ENCODE results near the gene CD58. TPM values are rescaled to one million over a fixed set of nuclear protein-coding genes. Genes with fewer than 3 reads are reported as not detected.
"Not testable (repeated sequence)": the region's sequence is repeated elsewhere in the genome, so short reads cannot be mapped to it uniquely, and the experiment has no call there.

The CD58 gene
- total RNA-seq, 1 donor from 2014 or later: 18.0 TPM

DNA sequence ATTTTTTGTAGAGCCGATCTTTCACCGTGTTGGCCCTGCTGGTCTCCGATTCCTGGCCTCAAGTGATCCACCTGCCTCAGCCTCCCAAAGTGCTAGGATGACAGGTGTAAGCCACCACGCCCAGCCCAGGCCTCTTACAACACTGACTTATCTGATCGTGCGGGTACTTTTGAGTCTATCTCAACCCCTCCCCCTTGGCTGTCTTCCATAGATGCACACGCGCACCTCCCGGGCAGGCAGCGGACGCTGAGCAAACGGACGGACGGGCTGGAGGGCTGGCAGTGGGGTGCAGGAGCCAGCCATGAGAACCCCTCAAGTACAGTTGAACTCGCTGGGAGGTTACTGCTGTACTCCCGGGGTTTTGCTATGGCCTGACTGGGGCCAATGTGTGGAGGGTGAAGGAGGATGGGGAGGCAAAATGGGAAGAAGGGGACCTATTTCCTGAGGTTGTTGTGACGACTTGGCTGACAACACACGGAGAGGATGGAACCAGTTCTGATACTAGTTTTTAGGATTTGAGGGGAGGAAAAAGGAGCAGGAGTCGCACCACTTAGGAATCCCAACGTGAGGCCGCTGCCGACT is 959 bp downstream of the CD58 start:
- no peak for DNase-seq

GRCh38 chr1:116569381-116569670 is 1.5 kb downstream of the CD58 start:
- DNase-seq: no peak

GRCh38 chr1:116568662-116569380 is 2.0 kb downstream of the CD58 start:
- no peak for DNase-seq

DNA sequence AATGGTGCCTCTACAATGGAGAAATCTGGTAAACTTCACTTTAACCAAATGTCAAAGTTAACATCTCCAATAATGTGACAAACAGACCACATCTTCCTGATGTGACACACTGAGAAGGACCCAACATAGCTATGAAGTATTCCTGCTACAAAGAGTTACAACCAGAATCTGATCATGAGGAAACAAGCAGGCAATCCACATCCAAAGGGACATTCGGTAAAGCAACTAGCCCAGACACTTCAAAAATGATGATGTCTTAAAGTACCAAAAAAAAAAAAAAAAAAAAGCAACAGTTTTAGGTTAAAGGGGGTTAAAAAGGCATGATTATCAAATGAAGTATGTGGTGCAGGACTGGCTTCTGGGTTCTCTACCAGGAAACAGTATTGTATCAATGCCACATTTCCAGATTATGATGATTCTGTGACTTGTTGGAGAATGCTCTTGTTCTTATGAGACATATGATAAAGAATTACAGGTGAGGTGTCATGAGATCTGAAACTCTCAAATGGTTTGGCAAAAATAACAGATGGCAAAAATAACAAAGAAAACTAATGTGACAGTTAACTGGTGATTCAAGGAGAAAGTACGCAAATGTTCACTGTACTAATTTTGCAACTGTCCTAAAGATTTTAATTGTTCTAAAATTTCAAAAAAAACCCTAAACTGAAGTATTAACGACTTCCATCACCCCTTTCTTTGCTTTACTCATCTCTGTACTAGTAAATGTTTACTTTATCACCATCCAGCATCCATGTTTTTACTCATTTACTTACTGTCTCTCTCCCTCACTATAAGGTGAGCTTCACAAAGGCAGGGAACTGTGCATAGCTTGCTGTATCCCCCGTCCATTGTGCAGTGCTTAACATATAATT is 2.8 kb downstream of the CD58 start:
- no peak for DNase-seq

GRCh38 chr1:116565222-116565621 is 5.6 kb downstream of the CD58 start:
- DNase-seq: no peak

- no peak for DNase-seq
These were observed 6.4 kb downstream of the CD58 start for GRCh38 chr1:116564426-116564825.

- DNase-seq: not testable (repeated sequence)
These were observed 8.4 kb downstream of the CD58 start for GRCh38 chr1:116562465-116562864.

- no peak for DNase-seq
These were observed 9.3 kb downstream of the CD58 start for GRCh38 chr1:116561563-116561962.

DNA sequence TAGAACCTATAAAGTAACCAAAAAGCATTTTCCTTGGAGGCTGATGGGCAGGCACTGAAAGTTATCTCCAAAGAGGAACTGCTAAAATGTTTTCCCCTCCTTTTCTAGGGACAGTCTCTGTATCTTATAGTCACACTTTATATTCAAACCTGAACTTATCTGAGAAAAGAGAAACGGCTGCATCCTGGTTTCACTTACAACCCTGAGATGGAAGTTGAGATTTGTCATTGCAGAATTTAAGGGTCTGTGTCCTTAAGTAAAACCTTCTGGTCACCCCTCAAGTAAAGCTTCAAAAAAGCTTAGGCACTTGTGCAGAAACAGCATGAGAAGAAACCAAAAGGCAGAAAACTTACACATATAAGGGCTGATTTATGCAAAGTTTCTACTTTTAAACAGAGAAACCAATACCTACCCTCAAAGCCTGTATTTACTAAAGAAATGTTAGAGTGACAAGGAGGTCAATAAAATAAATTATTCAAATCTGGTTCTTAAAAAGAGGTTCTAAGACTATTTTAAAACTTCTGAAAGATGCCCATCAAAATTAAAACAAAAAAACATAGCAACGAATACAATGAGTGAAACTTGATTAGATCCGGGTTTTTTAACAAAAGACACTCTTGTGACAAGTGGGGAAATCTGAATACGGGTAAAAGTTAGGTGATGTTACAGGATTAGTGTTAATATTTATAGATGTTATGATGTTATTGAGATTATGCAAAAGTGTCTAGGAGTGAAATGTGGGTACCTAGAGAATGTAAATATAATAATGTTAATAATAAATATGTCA is 9.9 kb downstream of the CD58 start:
- no peak for DNase-seq

DNA sequence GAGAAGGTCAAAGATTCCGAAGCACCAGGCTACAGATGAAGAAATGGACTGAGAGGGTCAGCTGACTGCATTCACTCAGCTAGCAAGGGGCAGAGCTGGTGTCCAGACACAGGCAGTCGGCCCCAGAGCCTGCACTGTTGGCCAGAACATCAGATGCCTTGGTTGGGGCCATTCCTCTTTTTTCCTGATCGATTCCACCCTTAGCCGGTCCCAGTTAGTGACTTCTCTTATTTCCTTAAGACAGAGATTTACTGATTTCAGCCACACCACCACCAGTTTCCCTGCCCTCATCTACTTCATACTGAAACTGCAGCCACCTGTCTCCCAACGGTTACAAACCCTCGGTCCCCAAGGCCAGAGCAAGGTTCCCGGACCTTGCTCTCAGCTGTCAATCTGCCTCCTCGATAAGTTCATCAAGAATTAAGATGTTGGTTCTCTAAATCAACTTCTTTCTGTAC is 11.5 kb downstream of the CD58 start:
- DNase-seq: no peak

DNA sequence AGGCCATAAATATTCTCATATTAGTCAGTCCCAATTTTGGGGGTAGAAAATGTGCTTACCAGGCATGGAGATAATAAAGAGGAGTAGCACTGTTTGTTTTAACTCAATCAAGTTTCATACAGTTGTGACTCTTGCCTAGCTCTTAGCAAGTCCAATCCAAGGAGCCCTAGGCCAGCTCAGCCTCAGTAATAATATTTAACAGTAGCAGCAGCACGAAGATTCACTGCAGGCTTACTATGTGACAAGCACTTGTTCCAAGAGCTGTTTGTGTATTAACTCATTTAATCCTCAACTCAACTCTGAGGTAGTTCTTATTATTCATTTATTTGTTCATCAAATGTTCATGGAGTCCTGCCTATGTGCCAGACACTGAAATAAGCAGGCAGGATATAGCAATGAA is 12.3 kb downstream of the CD58 start:
- DNase-seq: no peak

DNA sequence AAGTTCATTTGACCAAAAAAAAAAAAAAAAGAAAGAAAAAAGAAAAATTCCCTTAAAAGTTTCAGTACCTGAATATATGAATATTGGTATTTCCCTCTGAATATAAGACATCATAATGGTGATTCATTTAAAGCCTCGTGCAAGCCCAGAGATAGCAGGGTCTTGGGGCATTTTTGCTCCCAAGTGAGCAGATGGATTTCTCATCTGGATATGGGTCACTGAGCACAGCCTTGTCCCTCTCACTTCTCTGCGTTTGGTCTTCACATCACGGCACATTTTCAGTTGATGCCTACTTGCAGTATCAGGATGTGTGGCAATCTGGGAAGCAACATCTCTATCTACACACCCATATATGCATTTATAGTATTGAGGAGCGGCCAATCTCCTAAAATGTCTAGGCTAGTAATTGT is 12.7 kb downstream of the CD58 start:
- DNase-seq: no peak

DNA sequence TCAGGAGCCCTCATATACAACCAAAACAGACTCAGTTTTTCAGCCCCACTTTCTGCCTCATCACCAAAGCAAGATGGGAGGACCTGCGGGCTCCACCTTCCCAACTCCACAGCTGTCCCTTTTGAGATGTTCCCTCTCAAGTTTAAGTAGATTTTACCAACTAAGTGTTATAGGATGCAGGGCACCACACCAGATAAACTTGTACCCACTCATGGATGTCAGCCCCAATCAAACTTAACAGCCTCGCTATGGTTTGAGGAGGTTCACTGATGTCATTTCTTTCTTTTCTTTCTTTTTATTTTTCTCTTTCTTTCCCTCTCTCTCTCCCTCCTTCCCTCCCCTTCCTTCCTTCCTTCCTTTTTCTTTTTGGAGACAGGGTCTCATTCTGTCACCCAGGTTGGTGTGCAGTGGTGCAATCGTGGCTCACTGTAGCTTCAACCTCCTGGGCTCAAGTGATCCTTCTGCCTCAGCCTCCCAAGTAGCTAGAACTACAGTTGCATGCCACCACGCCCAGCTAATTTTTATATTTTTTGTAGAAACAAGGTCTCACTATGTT is 13.4 kb downstream of the CD58 start:
- DNase-seq: no peak

- no peak for DNase-seq
These were observed 14.4 kb downstream of the CD58 start for GRCh38 chr1:116556289-116557006.

- DNase-seq: no peak
These were observed 15.9 kb downstream of the CD58 start for GRCh38 chr1:116554924-116555323.

GRCh38 chr1:116553386-116554115 is 17.3 kb downstream of the CD58 start:
- DNase-seq: no peak

DNA sequence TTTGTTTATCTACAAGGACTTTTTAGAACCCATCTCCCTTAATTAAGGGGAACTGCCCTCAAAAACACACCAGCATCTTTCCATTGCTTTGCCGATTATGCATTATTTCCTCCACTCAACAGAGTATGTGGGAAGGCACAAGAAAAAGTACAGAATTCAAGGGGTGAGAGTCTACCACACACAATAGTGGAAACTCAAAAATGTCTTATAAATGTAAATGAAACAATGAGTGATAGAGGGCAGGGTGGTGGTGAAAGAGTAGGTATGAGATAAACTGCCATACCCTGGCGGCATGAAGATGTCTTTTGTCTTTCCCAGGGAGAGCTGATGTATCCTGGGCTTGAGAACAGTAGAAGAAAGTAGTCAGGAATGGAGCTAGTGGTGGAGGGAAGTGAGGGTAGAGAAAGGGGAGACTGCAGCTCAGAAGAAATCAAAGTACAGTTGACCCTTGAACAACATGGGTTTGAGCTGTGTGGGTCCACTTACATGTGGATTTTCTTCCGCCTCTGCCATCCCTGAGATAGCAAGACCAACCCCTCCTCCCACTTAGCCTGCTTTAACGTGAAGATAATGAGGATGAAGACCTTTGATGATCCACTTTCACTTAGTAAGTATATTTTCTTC is 24.4 kb downstream of the CD58 start:
- no peak for DNase-seq

DNA sequence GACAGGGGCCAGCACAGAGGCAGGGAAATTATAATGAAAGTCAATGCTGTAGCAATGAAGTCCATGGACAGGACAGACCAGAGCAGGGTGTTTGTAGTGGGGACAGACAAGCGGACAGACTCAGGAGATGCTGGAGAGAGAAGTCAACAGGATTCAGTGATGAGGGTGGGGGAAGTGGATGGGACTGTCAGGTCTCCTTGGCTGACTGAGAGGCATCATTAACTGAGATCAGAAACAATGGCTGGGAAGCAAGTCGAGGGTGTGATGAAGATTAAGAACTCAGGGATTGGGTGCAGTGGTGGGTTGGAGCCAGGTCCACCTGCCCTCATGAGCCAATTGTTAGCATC is 25.5 kb downstream of the CD58 start:
- DNase-seq: no peak

- DNase-seq: no peak
These were observed 26.1 kb downstream of the CD58 start for GRCh38 chr1:116544588-116545358.

DNA sequence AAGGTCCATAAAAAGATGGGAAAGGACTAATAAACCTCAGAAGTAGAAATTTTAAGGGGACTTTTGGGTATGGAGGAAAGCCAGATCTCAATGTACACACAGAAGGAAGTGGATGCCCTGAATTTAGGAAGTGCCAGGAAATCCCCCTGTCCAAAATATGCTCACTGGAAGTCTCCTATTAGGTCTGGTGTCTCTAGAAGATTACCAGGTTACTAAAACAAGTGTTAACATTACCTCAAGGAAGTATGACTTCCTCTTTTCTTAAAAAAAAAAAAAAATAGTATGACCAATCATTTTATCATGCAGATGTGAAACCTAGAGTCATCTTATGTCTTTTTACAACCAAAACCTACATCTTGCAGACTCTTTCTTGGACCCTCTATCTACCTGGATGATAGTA is 30.7 kb downstream of the CD58 start:
- no peak for DNase-seq
